Measurements from ENCODE around the gene PTPRT. TPM values are rescaled to one million over a fixed set of nuclear protein-coding genes. Genes with fewer than 3 reads are reported as not detected.

The PTPRT gene
- total RNA-seq, 4 donors from 2014 or later = 0.04 TPM; not detected in 3

DNA sequence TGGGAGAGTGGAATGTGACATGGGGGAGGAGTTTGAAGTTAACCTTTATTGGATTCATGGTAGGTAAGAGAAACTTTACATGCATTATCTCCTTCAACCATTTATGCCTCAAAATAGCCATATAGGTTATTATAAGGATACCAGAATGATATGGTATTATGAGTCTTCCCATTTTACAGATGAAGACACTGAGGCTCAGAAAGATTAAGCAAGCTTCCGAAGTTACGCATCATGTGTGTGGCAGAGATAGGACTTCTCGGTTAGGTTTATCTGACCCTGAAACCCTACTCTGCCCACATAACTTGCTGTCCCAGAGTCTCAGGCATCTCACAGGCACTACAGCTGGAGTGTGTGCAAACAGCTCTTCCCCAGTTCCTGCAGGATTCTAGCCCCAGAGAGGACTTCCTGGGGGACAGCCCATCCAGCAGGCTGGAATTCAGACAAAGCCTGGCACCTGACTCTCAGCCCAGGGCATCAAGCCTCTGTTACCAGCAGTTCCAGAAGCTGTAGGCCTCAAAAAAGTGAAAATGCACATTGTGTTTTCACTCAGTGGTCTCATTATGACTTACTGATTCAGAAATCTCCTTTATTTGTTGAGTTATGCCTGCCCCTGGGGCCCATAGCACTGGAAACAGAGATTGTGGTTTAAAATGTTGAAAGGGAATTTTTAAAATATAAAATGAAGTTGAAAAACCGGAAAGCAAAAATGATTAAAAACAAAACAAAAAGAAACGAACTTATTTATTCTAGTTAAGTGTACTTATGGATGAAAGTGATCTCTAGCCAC, 1058.7 kb downstream of the PTPRT start:
- no peak overlapping the region for H3K4me3 ChIP-seq
- ATAC-seq = no peak
- H3K36me3 ChIP-seq = no peaks in the 10 kb centered on the region
- H3K9me3 ChIP-seq = no peaks in the 10 kb centered on the region
- no peak overlapping the region for H3K27ac ChIP-seq
- 74 to 76% methylated on average over 5 of the region's 5 CpGs for WGBS, 2 donors (ENCODE audit: low coverage in 1 of 2)
- no peaks in the 10 kb centered on the region for H3K4me1 ChIP-seq
- TF ChIP-seq EP300 (IDR thresholded peaks at IDR 0.05) (no peak), POLR2AphosphoS5 (IDR thresholded peaks at IDR 0.05) (no peak), POLR2A (IDR thresholded peaks at IDR 0.05) (no peak)
- TF ChIP-seq, protein P1, sequence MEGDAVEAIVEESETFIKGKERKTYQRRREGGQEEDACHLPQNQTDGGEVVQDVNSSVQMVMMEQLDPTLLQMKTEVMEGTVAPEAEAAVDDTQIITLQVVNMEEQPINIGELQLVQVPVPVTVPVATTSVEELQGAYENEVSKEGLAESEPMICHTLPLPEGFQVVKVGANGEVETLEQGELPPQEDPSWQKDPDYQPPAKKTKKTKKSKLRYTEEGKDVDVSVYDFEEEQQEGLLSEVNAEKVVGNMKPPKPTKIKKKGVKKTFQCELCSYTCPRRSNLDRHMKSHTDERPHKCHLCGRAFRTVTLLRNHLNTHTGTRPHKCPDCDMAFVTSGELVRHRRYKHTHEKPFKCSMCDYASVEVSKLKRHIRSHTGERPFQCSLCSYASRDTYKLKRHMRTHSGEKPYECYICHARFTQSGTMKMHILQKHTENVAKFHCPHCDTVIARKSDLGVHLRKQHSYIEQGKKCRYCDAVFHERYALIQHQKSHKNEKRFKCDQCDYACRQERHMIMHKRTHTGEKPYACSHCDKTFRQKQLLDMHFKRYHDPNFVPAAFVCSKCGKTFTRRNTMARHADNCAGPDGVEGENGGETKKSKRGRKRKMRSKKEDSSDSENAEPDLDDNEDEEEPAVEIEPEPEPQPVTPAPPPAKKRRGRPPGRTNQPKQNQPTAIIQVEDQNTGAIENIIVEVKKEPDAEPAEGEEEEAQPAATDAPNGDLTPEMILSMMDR (IDR thresholded peaks at IDR 0.05) = no peak
- peaks cover 6% of the 10 kb centered on the region for H3K27me3 ChIP-seq

DNA sequence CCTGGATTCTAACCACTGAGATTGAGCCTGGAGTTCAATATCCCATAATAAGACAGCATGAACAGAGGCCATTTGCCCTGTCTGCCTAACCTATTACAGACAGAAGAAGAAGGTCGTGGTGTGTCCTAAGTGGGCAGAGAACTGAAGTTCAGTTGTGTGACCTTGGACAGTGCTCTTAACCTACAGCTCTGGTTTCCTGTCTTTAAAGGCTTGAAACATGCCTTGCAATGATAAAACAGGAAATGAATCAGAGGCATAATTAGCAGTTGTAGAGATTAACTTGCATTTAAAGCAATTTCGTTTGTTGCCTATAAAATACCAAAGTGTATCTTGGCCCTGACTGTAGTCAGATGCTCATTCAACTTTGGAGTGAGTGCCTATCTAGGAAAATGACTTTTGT, 1064.3 kb downstream of the PTPRT start:
- TF ChIP-seq POLR2AphosphoS5 (IDR thresholded peaks at IDR 0.05) (no peak), EP300 (IDR thresholded peaks at IDR 0.05) (no peak)
- TF ChIP-seq, protein P1 (IDR thresholded peaks at IDR 0.05) = no peak
- Histone ChIP-seq H3K4me3 (no peak overlapping the region), H3K27me3 (no peaks in the 10 kb centered on the region), H3K36me3 (no peaks in the 10 kb centered on the region), H3K9me3 (no peaks in the 10 kb centered on the region), H3K4me1 (no peaks in the 10 kb centered on the region), H3K27ac (no peak overlapping the region)
- ATAC-seq = no peak
- 38 to 65% methylated on average over 2 of the region's 2 CpGs for WGBS, 2 donors (ENCODE audit: low coverage in 1 of 2)

DNA sequence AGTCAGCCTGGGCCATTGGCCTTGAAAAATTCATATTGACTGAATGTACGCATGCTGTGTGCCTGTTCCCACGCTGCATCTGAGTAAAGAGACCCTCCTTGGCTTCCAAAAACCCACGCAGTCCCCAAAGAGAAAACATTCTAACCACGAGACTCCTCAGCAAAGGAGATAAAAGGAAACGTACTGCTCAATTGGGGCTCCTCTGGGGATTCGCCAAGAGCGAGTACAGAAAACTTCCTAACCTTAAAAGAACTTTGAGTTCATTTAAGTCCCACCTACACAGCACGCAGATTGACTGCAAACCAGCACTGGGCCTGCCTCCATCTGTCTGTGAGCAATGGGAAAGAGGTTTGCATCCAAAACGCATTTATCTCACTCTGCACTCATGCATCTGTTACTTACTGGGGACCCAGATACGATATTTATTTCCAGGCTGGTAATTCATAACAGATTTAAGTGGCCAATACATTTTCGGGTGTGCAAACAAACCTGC, 1065.7 kb downstream of the PTPRT start:
- Histone ChIP-seq H3K36me3 (no peaks in the 10 kb centered on the region), H3K27ac (no peak overlapping the region), H3K4me3 (no peak overlapping the region), H3K27me3 (no peaks in the 10 kb centered on the region), H3K9me3 (no peaks in the 10 kb centered on the region), H3K4me1 (no peaks in the 10 kb centered on the region)
- TF ChIP-seq EP300 (IDR thresholded peaks at IDR 0.05) (no peak), POLR2AphosphoS5 (IDR thresholded peaks at IDR 0.05) (no peak), POLR2A (IDR thresholded peaks at IDR 0.05) (no peak)
- TF ChIP-seq, protein P1 (IDR thresholded peaks at IDR 0.05) = no peak
- no peak for ATAC-seq
- 26 to 73% methylated on average over 2 to 11 of the region's 11 CpGs for WGBS, 2 donors (ENCODE audit: low coverage in 1 of 2)

DNA sequence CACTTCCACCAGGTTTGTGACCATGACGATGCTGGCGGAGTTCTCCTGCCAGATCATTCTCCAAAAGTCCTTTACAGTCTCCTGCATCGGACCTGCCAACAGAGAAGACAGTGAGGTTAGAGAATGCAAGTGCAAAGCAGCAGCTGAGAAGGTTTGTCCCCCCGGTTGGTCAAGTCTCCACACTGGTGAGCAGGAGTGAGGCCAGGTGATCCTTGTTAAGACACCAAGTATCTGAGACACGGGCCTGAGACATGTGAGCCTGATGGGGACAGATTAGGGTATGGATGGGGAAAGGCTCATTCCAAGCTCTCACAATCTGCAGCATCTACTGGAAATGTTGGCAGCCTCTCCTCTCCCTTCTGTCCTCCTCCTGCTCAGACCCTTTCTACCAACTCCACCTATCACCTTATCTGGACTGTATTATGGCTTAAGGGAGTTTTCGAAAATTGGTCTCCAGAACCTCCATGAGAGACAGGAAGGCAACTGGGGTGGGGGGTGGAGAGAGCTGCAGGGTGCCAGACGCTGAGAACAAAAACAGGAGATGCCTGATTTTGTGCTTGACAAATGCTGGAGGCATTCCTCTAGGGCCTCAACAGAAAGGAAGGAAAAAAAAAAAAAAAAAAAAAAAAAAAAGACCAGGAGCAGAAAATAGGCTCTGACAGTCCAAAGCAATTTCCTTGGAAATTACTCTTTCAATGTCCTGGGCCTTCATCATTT, 1071.1 kb downstream of the PTPRT start:
- no peaks in the 10 kb centered on the region for H3K27me3 ChIP-seq
- H3K36me3 ChIP-seq = no peaks in the 10 kb centered on the region
- WGBS, 2 donors (ENCODE audit: low coverage in 1 of 2) = 55 to 71% methylated on average over 2 to 6 of the region's 7 CpGs
- no peaks in the 10 kb centered on the region for H3K9me3 ChIP-seq
- no peaks in the 10 kb centered on the region for H3K4me1 ChIP-seq
- no peak overlapping the region for H3K27ac ChIP-seq
- ATAC-seq = no peak
- H3K4me3 ChIP-seq = no peak overlapping the region
- no peak for TF ChIP-seq EP300 (IDR thresholded peaks at IDR 0.05)
- TF ChIP-seq POLR2A (IDR thresholded peaks at IDR 0.05) = no peak
- TF ChIP-seq POLR2AphosphoS5 (IDR thresholded peaks at IDR 0.05) = no peak
- TF ChIP-seq, protein P1 (IDR thresholded peaks at IDR 0.05) = no peak

Measured in gastroesophageal sphincter (tissue), 4 donors.